HEK293 (cell line): ENCODE measurements around the gene GUCA1C.

Source experiments
- CTCF ChIA-PET: fragments of 350-600 bp; formaldehyde crosslinking; extraction: SDS; loops from one replicate; lab custom pipeline; 2021; ENCODE audit warnings: antibody characterized with exemption; lab: Yijun Ruan, JAX
- POLR2A ChIA-PET: fragments of 300-600 bp; formaldehyde crosslinking; extraction: SDS; loops from one replicate; lab custom pipeline; 2020; ENCODE audit warnings: antibody characterized with exemption, inconsistent platforms; lab: Yijun Ruan, JAX
- H3K27ac ChIP-seq: fragments of 200-500 bp; sonication (Bioruptor generic); 2 replicates; pipeline ENCODE4 v1.5.1; 2014; ENCODE audit warnings: low read depth, low read length, control low read depth, inconsistent platforms; ENCODE audit errors: extremely low read depth
- H3K36me3 ChIP-seq, 2 experiments: fragments of 200-500 bp in 1 of 2; sonication (Bioruptor generic) in 1 of 2; 1 replicate in 1 of 2; 2 replicates in 1 of 2; pipeline ENCODE4 v1.5.1; 2014 to 2017; ENCODE audit warnings: inconsistent platforms in 2 of 2, low read length in 2 of 2; ENCODE audit not compliant: control insufficient read depth in 2 of 2, insufficient read depth in 1 of 2
- H3K4me1 ChIP-seq: fragments of 200-500 bp; sonication (Bioruptor generic); 2 replicates; pipeline ENCODE4 v1.5.1; 2014; ENCODE audit warnings: mild to moderate bottlenecking, low read length, inconsistent platforms; ENCODE audit not compliant: control insufficient read depth, insufficient read depth
- H3K4me3 ChIP-seq: 2 replicates; pipeline ENCODE4 v1.5.1; 2011; ENCODE audit warnings: low read depth, mild to moderate bottlenecking, control low read depth, low read length, moderate library complexity
- H3K9me3 ChIP-seq: fragments of 200-500 bp; sonication (Bioruptor generic); 2 replicates; pipeline ENCODE4 v1.5.1; 2014; ENCODE audit warnings: low read depth, low read length, inconsistent platforms; ENCODE audit not compliant: control insufficient read depth, insufficient read depth
- BCL11B ChIP-seq: fragments of 450-650 bp; formaldehyde crosslinking; IDR thresholded peaks from 2 replicates; pipeline ENCODE4 v1.5.1; 2016; ENCODE audit warnings: low read depth, missing biosample characterization, missing genetic modification characterization
- GFI1B ChIP-seq: fragments of 450-650 bp; formaldehyde crosslinking; IDR thresholded peaks from 2 replicates; pipeline ENCODE4 v1.5.1; 2016; ENCODE audit warnings: missing biosample characterization, missing genetic modification characterization
- OSR2 ChIP-seq: fragments of 450-650 bp; formaldehyde crosslinking; IDR thresholded peaks from 2 replicates; pipeline ENCODE4 v1.5.1; 2016; ENCODE audit warnings: missing biosample characterization, missing genetic modification characterization
- SCRT2 ChIP-seq: fragments of 450-650 bp; formaldehyde crosslinking; IDR thresholded peaks from 2 replicates; pipeline ENCODE4 v1.5.1; 2016; ENCODE audit warnings: missing biosample characterization, missing genetic modification characterization
- ZBTB20 ChIP-seq: fragments of 450-650 bp; formaldehyde crosslinking; IDR thresholded peaks from 2 replicates; pipeline ENCODE4 v1.5.1; 2016; ENCODE audit warnings: missing biosample characterization, missing genetic modification characterization
- ZBTB48 ChIP-seq: fragments of 450-650 bp; formaldehyde crosslinking; IDR thresholded peaks from 2 replicates; pipeline ENCODE4 v1.5.1; 2016; ENCODE audit warnings: missing biosample characterization, missing genetic modification characterization
- ZNF132 ChIP-seq: fragments of 450-650 bp; formaldehyde crosslinking; IDR thresholded peaks from 2 replicates; pipeline ENCODE4 v1.5.1; 2017; ENCODE audit warnings: missing biosample characterization, missing genetic modification characterization, borderline replicate concordance
- ZNF266 ChIP-seq: fragments of 450-650 bp; formaldehyde crosslinking; IDR thresholded peaks from 2 replicates; pipeline ENCODE4 v1.5.1; 2016; ENCODE audit warnings: missing biosample characterization, missing genetic modification characterization, low read depth
- ZNF394 ChIP-seq: fragments of 450-650 bp; formaldehyde crosslinking; IDR thresholded peaks from 2 replicates; pipeline ENCODE4 v1.5.1; 2016; ENCODE audit warnings: missing biosample characterization, missing genetic modification characterization, mild to moderate bottlenecking, moderate library complexity, borderline replicate concordance
- ZNF473 ChIP-seq: fragments of 450-650 bp; formaldehyde crosslinking; IDR thresholded peaks from 2 replicates; pipeline ENCODE4 v1.5.1; 2017; ENCODE audit warnings: missing biosample characterization, missing genetic modification characterization
- ZNF514 ChIP-seq: fragments of 450-650 bp; formaldehyde crosslinking; IDR thresholded peaks from 2 replicates; pipeline ENCODE4 v1.5.1; 2016; ENCODE audit warnings: missing biosample characterization, missing genetic modification characterization
- ZNF670 ChIP-seq: fragments of 450-650 bp; formaldehyde crosslinking; IDR thresholded peaks from 2 replicates; pipeline ENCODE4 v1.5.1; 2016; ENCODE audit warnings: missing biosample characterization, missing genetic modification characterization, low read depth
- ZNF707 ChIP-seq: fragments of 450-650 bp; formaldehyde crosslinking; IDR thresholded peaks from 2 replicates; pipeline ENCODE4 v1.5.1; 2016; ENCODE audit warnings: missing biosample characterization, missing genetic modification characterization
- ZNF791 ChIP-seq: fragments of 450-650 bp; formaldehyde crosslinking; IDR thresholded peaks from 2 replicates; pipeline ENCODE4 v1.5.1; 2016; ENCODE audit warnings: missing biosample characterization, missing genetic modification characterization
- ZSCAN16 ChIP-seq: fragments of 450-650 bp; formaldehyde crosslinking; IDR thresholded peaks from 2 replicates; pipeline ENCODE4 v1.5.1; 2016; ENCODE audit warnings: missing biosample characterization, missing genetic modification characterization
- TF ChIP-seq, protein P1 (sequence below): fragments of 450-650 bp; formaldehyde crosslinking; IDR thresholded peaks from 2 replicates; pipeline ENCODE4 v1.5.1; 2016; ENCODE audit warnings: missing biosample characterization, missing genetic modification characterization, borderline replicate concordance
- TF ChIP-seq, protein P2 (sequence below): fragments of 450-650 bp; formaldehyde crosslinking; IDR thresholded peaks from 2 replicates; pipeline ENCODE4 v1.5.1; 2017; ENCODE audit warnings: missing biosample characterization, missing genetic modification characterization
- TF ChIP-seq, protein P3 (sequence below): fragments of 450-650 bp; formaldehyde crosslinking; IDR thresholded peaks from 2 replicates; pipeline ENCODE4 v1.5.1; 2016; ENCODE audit warnings: missing biosample characterization, missing genetic modification characterization

GUCA1C gene

DNA sequence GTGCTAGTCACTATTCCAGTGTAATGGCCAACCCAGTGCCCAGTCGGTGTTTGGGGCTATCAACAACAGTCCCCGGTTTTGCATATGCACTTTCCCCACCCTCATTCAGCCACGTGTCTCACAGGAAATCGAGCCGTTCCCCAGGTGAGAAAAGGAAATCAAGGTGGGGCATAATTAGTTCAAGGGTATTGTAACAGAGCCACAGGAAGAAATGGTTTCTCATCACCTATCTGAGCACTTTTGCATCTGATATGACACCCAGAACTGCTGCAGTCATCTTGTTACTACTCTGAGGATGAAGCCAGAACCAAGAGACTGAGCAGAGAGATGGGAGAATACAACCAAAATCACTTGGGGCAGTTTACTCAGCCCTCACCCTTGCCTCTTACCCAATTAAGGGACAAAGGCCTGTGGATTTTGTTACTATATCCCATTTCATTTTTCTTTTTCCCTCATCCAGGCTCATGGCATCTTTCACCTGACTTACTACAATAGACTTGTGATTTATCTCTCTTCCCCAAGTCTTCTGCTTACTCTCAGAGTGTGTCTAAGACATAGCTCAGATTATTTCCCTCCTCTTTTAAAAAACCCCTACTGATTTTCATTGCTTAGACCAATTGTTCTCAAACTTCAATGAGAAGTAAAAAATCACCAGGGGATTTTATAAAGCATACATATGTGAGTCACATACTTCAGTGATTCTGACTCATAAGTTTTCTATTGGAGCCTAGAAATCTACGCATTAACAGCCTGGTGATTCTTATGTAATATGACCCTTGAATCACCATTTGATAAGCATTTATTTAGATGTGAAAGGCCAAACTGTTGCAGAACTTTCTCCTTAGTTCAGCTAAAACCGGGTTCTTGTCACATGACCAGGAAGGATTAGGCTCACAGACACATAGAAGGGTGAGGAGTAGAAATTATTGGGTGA is 90.5 kb downstream of the GUCA1C start:
- ChIA-PET POLR2A (no interaction called here), CTCF (interaction anchor here (1.6 kb wide), 1 partner anchor 52 kb away, joined by 6 read pairs; no protein-coding TSS in a partner anchor)
- Histone ChIP-seq H3K4me3 (no peak overlapping the region), H3K9me3 (no peaks in the 10 kb centered on the region), H3K4me1 (no peaks in the 10 kb centered on the region), H3K27ac (no peak overlapping the region), H3K36me3 (no peaks in the 10 kb centered on the region)
- TF ChIP-seq, protein P1, sequence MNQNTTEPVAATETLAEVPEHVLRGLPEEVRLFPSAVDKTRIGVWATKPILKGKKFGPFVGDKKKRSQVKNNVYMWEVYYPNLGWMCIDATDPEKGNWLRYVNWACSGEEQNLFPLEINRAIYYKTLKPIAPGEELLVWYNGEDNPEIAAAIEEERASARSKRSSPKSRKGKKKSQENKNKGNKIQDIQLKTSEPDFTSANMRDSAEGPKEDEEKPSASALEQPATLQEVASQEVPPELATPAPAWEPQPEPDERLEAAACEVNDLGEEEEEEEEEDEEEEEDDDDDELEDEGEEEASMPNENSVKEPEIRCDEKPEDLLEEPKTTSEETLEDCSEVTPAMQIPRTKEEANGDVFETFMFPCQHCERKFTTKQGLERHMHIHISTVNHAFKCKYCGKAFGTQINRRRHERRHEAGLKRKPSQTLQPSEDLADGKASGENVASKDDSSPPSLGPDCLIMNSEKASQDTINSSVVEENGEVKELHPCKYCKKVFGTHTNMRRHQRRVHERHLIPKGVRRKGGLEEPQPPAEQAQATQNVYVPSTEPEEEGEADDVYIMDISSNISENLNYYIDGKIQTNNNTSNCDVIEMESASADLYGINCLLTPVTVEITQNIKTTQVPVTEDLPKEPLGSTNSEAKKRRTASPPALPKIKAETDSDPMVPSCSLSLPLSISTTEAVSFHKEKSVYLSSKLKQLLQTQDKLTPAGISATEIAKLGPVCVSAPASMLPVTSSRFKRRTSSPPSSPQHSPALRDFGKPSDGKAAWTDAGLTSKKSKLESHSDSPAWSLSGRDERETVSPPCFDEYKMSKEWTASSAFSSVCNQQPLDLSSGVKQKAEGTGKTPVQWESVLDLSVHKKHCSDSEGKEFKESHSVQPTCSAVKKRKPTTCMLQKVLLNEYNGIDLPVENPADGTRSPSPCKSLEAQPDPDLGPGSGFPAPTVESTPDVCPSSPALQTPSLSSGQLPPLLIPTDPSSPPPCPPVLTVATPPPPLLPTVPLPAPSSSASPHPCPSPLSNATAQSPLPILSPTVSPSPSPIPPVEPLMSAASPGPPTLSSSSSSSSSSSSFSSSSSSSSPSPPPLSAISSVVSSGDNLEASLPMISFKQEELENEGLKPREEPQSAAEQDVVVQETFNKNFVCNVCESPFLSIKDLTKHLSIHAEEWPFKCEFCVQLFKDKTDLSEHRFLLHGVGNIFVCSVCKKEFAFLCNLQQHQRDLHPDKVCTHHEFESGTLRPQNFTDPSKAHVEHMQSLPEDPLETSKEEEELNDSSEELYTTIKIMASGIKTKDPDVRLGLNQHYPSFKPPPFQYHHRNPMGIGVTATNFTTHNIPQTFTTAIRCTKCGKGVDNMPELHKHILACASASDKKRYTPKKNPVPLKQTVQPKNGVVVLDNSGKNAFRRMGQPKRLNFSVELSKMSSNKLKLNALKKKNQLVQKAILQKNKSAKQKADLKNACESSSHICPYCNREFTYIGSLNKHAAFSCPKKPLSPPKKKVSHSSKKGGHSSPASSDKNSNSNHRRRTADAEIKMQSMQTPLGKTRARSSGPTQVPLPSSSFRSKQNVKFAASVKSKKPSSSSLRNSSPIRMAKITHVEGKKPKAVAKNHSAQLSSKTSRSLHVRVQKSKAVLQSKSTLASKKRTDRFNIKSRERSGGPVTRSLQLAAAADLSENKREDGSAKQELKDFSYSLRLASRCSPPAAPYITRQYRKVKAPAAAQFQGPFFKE, result no peak
- TF ChIP-seq ZNF266 (tag by site-specific recombination) (no peak), ZNF394 (no peak), OSR2 (tag by site-specific recombination) (no peak), ZBTB48 (tag by site-specific recombination) (no peak), ZNF791 (tag by site-specific recombination) (no peak), GFI1B (no peak), ZNF707 (tag by site-specific recombination) (no peak), SCRT2 (tag by site-specific recombination) (no peak), ZNF473 (no peak), ZSCAN16 (tag by site-specific recombination) (no peak), BCL11B (no peak)
- TF ChIP-seq, protein P2, sequence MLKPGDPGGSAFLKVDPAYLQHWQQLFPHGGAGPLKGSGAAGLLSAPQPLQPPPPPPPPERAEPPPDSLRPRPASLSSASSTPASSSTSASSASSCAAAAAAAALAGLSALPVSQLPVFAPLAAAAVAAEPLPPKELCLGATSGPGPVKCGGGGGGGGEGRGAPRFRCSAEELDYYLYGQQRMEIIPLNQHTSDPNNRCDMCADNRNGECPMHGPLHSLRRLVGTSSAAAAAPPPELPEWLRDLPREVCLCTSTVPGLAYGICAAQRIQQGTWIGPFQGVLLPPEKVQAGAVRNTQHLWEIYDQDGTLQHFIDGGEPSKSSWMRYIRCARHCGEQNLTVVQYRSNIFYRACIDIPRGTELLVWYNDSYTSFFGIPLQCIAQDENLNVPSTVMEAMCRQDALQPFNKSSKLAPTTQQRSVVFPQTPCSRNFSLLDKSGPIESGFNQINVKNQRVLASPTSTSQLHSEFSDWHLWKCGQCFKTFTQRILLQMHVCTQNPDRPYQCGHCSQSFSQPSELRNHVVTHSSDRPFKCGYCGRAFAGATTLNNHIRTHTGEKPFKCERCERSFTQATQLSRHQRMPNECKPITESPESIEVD (tag by site-specific recombination), result no peak
- TF ChIP-seq, protein P3, sequence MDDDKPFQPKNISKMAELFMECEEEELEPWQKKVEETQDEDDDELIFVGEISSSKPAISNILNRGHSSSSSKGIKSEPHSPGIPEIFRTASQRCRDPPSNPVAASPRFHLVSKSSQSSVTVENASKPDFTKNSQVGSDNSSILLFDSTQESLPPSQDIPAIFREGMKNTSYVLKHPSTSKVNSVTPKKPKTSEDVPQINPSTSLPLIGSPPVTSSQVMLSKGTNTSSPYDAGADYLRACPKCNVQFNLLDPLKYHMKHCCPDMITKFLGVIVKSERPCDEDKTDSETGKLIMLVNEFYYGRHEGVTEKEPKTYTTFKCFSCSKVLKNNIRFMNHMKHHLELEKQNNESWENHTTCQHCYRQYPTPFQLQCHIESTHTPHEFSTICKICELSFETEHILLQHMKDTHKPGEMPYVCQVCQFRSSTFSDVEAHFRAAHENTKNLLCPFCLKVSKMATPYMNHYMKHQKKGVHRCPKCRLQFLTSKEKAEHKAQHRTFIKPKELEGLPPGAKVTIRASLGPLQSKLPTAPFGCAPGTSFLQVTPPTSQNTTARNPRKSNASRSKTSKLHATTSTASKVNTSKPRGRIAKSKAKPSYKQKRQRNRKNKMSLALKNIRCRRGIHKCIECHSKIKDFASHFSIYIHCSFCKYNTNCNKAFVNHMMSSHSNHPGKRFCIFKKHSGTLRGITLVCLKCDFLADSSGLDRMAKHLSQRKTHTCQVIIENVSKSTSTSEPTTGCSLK (tag by site-specific recombination), result no peak

DNA sequence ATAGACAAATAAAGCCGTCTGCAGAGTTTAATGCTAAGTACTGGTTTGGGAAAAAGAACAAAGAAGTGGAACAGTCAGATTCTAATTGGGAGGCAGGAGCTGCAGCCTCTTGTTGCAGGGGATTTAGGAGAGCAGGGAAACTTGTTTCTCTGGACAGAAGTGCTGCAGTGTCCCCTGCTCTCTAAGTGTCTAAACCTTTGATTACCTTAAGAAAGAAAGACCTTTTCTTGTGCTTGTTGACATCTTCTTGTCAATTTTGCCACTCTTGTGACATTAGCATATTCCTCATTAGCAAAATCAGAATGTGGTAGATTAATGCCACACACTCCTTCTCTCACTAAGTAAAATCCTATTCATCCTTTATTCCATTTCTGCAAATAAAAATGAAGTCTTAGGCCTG is 92.3 kb downstream of the GUCA1C start:
- Histone ChIP-seq H3K27ac (no peak overlapping the region), H3K9me3 (no peaks in the 10 kb centered on the region), H3K4me1 (no peaks in the 10 kb centered on the region), H3K4me3 (no peak overlapping the region), H3K36me3 (no peaks in the 10 kb centered on the region)
- CTCF ChIA-PET, result no interaction called here
- no peak for TF ChIP-seq ZBTB20
- no peak for TF ChIP-seq ZNF670 (tag by site-specific recombination)
- no peak for TF ChIP-seq ZNF132 (tag by site-specific recombination)
- TF ChIP-seq ZNF514 (tag by site-specific recombination), result no peak
- POLR2A ChIA-PET, result no interaction called here
